WTC11 (cell line): Measurements from ENCODE around the gene CD72.
"Not testable (repeated sequence)": the region's sequence is repeated elsewhere in the genome, so short reads cannot be mapped to it uniquely, and the experiment has no call there.

ENCODE experiments used
- CREB1 ChIP-seq: sonication (generic); formaldehyde crosslinking; IDR thresholded peaks from 2 replicates; pipeline ENCODE4 v1.8.0; 2023; ENCODE audit warnings: mild to moderate bottlenecking, missing genetic modification reagents
- GABPB1 ChIP-seq: sonication (generic); formaldehyde crosslinking; IDR thresholded peaks from 2 replicates; pipeline ENCODE4 v1.8.1; 2023; ENCODE audit warnings: mild to moderate bottlenecking, missing genetic modification reagents
- IRF2 ChIP-seq: sonication (generic); formaldehyde crosslinking; IDR thresholded peaks from 2 replicates; pipeline ENCODE4 v1.8.0; 2022; ENCODE audit warnings: low read depth, missing genetic modification reagents, borderline replicate concordance
- SP1 ChIP-seq: sonication (generic); formaldehyde crosslinking; conservative IDR thresholded peaks from 2 replicates; pipeline ENCODE4 v1.8.1; 2022; ENCODE audit warnings: missing genetic modification reagents
- TCF7 ChIP-seq: sonication (generic); formaldehyde crosslinking; IDR thresholded peaks from 2 replicates; pipeline ENCODE4 v1.8.0; 2022; ENCODE audit warnings: mild to moderate bottlenecking, low read depth, missing genetic modification reagents, moderate library complexity
- TF ChIP-seq, protein P1 (sequence below): fragments of 200-600 bp; IDR thresholded peaks from 2 replicates; pipeline ENCODE4 v1.8.0; 2022; ENCODE audit warnings: antibody characterized with exemption
- TF ChIP-seq, protein P2 (sequence below): sonication (generic); formaldehyde crosslinking; IDR thresholded peaks from 2 replicates; pipeline ENCODE4 v1.8.0; 2022; ENCODE audit warnings: mild to moderate bottlenecking, missing genetic modification reagents
- TF ChIP-seq, protein P3 (sequence below): sonication (generic); formaldehyde crosslinking; IDR thresholded peaks from 2 replicates; pipeline ENCODE4 v1.8.1; 2022; ENCODE audit warnings: low read depth, mild to moderate bottlenecking, moderate library complexity, missing genetic modification reagents, borderline replicate concordance
- TF ChIP-seq, protein P4 (sequence below): sonication (generic); formaldehyde crosslinking; IDR thresholded peaks from 2 replicates; pipeline ENCODE4 v1.8.0; 2022; ENCODE audit warnings: mild to moderate bottlenecking, missing genetic modification reagents
- TF ChIP-seq, protein P5 (sequence below): sonication (generic); formaldehyde crosslinking; IDR thresholded peaks from 2 replicates; pipeline ENCODE4 v1.8.0; 2023; ENCODE audit warnings: mild to moderate bottlenecking, missing genetic modification reagents
- TF ChIP-seq, protein P6 (sequence below): sonication (generic); formaldehyde crosslinking; IDR thresholded peaks from 2 replicates; pipeline ENCODE4 v1.8.1; 2023; ENCODE audit warnings: mild to moderate bottlenecking, moderate library complexity, missing genetic modification reagents
- TF ChIP-seq, protein P7 (sequence below): sonication (generic); formaldehyde crosslinking; IDR thresholded peaks from 2 replicates; pipeline ENCODE4 v1.8.1; 2023; ENCODE audit warnings: mild to moderate bottlenecking, missing genetic modification reagents, moderate library complexity

DNA sequence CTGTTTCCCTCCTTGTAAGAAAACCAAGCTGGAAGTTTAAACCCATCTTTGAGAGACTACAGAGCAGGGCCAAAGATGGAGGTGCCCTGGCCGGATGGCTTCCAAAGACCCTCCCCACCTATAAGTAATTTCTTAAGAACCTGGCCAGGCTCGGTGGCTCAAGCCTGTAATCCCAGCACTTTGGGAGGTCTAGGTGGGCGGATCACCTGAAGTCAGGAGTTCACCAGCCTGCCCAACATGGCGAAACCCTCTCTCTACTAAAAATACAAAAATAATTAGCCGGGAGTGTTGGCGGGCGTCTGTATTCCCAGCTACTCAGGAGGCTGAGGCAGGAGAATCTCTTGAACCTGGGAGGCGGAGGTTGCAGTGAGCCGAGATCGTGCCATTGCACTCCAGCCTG, 27.5 kb upstream of the CD72 start:
- TF ChIP-seq, protein P1, sequence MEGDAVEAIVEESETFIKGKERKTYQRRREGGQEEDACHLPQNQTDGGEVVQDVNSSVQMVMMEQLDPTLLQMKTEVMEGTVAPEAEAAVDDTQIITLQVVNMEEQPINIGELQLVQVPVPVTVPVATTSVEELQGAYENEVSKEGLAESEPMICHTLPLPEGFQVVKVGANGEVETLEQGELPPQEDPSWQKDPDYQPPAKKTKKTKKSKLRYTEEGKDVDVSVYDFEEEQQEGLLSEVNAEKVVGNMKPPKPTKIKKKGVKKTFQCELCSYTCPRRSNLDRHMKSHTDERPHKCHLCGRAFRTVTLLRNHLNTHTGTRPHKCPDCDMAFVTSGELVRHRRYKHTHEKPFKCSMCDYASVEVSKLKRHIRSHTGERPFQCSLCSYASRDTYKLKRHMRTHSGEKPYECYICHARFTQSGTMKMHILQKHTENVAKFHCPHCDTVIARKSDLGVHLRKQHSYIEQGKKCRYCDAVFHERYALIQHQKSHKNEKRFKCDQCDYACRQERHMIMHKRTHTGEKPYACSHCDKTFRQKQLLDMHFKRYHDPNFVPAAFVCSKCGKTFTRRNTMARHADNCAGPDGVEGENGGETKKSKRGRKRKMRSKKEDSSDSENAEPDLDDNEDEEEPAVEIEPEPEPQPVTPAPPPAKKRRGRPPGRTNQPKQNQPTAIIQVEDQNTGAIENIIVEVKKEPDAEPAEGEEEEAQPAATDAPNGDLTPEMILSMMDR: not testable (repeated sequence)
- not testable (repeated sequence) for TF ChIP-seq TCF7, SP1, IRF2, CREB1, GABPB1 (CRISPR knock-in tag)
- TF ChIP-seq, protein P2, sequence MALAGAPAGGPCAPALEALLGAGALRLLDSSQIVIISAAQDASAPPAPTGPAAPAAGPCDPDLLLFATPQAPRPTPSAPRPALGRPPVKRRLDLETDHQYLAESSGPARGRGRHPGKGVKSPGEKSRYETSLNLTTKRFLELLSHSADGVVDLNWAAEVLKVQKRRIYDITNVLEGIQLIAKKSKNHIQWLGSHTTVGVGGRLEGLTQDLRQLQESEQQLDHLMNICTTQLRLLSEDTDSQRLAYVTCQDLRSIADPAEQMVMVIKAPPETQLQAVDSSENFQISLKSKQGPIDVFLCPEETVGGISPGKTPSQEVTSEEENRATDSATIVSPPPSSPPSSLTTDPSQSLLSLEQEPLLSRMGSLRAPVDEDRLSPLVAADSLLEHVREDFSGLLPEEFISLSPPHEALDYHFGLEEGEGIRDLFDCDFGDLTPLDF (CRISPR knock-in tag): not testable (repeated sequence)
- TF ChIP-seq, protein P3, sequence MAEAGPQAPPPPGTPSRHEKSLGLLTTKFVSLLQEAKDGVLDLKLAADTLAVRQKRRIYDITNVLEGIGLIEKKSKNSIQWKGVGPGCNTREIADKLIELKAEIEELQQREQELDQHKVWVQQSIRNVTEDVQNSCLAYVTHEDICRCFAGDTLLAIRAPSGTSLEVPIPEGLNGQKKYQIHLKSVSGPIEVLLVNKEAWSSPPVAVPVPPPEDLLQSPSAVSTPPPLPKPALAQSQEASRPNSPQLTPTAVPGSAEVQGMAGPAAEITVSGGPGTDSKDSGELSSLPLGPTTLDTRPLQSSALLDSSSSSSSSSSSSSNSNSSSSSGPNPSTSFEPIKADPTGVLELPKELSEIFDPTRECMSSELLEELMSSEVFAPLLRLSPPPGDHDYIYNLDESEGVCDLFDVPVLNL (CRISPR knock-in tag): not testable (repeated sequence)
- TF ChIP-seq, protein P4, sequence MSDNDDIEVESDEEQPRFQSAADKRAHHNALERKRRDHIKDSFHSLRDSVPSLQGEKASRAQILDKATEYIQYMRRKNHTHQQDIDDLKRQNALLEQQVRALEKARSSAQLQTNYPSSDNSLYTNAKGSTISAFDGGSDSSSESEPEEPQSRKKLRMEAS: not testable (repeated sequence)
- TF ChIP-seq, protein P5, sequence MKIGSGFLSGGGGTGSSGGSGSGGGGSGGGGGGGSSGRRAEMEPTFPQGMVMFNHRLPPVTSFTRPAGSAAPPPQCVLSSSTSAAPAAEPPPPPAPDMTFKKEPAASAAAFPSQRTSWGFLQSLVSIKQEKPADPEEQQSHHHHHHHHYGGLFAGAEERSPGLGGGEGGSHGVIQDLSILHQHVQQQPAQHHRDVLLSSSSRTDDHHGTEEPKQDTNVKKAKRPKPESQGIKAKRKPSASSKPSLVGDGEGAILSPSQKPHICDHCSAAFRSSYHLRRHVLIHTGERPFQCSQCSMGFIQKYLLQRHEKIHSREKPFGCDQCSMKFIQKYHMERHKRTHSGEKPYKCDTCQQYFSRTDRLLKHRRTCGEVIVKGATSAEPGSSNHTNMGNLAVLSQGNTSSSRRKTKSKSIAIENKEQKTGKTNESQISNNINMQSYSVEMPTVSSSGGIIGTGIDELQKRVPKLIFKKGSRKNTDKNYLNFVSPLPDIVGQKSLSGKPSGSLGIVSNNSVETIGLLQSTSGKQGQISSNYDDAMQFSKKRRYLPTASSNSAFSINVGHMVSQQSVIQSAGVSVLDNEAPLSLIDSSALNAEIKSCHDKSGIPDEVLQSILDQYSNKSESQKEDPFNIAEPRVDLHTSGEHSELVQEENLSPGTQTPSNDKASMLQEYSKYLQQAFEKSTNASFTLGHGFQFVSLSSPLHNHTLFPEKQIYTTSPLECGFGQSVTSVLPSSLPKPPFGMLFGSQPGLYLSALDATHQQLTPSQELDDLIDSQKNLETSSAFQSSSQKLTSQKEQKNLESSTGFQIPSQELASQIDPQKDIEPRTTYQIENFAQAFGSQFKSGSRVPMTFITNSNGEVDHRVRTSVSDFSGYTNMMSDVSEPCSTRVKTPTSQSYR (CRISPR knock-in tag): not testable (repeated sequence)
- TF ChIP-seq, protein P6, sequence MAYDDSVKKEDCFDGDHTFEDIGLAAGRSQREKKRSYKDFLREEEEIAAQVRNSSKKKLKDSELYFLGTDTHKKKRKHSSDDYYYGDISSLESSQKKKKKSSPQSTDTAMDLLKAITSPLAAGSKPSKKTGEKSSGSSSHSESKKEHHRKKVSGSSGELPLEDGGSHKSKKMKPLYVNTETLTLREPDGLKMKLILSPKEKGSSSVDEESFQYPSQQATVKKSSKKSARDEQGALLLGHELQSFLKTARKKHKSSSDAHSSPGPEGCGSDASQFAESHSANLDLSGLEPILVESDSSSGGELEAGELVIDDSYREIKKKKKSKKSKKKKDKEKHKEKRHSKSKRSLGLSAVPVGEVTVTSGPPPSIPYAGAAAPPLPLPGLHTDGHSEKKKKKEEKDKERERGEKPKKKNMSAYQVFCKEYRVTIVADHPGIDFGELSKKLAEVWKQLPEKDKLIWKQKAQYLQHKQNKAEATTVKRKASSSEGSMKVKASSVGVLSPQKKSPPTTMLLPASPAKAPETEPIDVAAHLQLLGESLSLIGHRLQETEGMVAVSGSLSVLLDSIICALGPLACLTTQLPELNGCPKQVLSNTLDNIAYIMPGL: not testable (repeated sequence)
- TF ChIP-seq, protein P7, sequence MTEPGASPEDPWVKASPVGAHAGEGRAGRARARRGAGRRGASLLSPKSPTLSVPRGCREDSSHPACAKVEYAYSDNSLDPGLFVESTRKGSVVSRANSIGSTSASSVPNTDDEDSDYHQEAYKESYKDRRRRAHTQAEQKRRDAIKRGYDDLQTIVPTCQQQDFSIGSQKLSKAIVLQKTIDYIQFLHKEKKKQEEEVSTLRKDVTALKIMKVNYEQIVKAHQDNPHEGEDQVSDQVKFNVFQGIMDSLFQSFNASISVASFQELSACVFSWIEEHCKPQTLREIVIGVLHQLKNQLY (CRISPR knock-in tag): not testable (repeated sequence)
